ENCODE results near the gene TGOLN2. TPM values are rescaled to one million over a fixed set of nuclear protein-coding genes. Genes with fewer than 3 reads are reported as not detected.

Gene TGOLN2
- total and polyA plus RNA-seq, 2 of the 13 experiments (the other 11 are each of a cell fraction or from before 2014, with no cell fraction given) = 99.6 to 155 TPM

GRCh38 chr2:85354286-85355072 is 26.7 kb upstream of the TGOLN2 start, which contains the start of the genes ELMOD3 and RETSAT (continued):
- TF ChIP-seq CCAR2 (optimal IDR thresholded peaks at IDR 0.05; ENCODE audit: low read depth, low read length) = no peak
- TF ChIP-seq ZNF546 (CRISPR knock-in tag; conservative IDR thresholded peaks at IDR 0.05) = peak; percentile 86
- TF ChIP-seq ISL2 (CRISPR knock-in tag; IDR thresholded peaks at IDR 0.05) = peak; percentile 93
- TF ChIP-seq GLI4 (CRISPR knock-in tag; IDR thresholded peaks at IDR 0.05; ENCODE audit: borderline replicate concordance) = no peak; the same call in 1 of the 2 replicates
- peak; percentile 97 for TF ChIP-seq ZFY (CRISPR knock-in tag; IDR thresholded peaks at IDR 0.05)
- TF ChIP-seq ZNF280B (CRISPR knock-in tag; IDR thresholded peaks at IDR 0.05; ENCODE audit: borderline replicate concordance) = peak; percentile 63; the same call in 1 of the 2 replicates
- TF ChIP-seq ZNF224 (CRISPR knock-in tag; IDR thresholded peaks at IDR 0.05) = peak; percentile 68; the same call in 1 of the 2 replicates
- no peak for TF ChIP-seq MBD4 (IDR thresholded peaks at IDR 0.05; ENCODE audit: borderline replicate concordance, low read length)
- TF ChIP-seq HNF4G (IDR thresholded peaks at IDR 0.05; ENCODE audit: borderline replicate concordance, low read depth, low read length) = no peak
- 0 out of 2 replicates have a peak, but pooled peaks have one; percentile 11 for TF ChIP-seq HNF4G (CRISPR knock-in tag; IDR thresholded peaks at IDR 0.05; ENCODE audit: borderline replicate concordance, low read depth)
- TF ChIP-seq ZNF337 (CRISPR knock-in tag; IDR thresholded peaks at IDR 0.05; ENCODE audit: borderline replicate concordance, low read depth) = peak; percentile 97
- peak; percentile 64 for TF ChIP-seq MAX (IDR thresholded peaks at IDR 0.05)
- peak; percentile 100 for TF ChIP-seq ZNF788 (CRISPR knock-in tag; IDR thresholded peaks at IDR 0.05; ENCODE audit: borderline replicate concordance)
- peak; percentile 80; the same call in 1 of the 2 replicates for TF ChIP-seq ZNF569 (CRISPR knock-in tag; IDR thresholded peaks at IDR 0.05; ENCODE audit: borderline replicate concordance)
- TF ChIP-seq MIER3 (CRISPR knock-in tag; IDR thresholded peaks at IDR 0.05; ENCODE audit: borderline replicate concordance) = peak; percentile 98
- no peak for TF ChIP-seq TCF7L2 (IDR thresholded peaks at IDR 0.05; ENCODE audit: low read depth, low read length)
- TF ChIP-seq RFX3 (CRISPR knock-in tag; IDR thresholded peaks at IDR 0.05) = no peak; the same call in 1 of the 2 replicates
- no peak; the same call in 1 of the 2 replicates for TF ChIP-seq ZNF704 (CRISPR knock-in tag; IDR thresholded peaks at IDR 0.05; ENCODE audit: borderline replicate concordance)
- no peak for TF ChIP-seq BATF2 (CRISPR knock-in tag; IDR thresholded peaks at IDR 0.05)
- no peak for TF ChIP-seq SMC3 (IDR thresholded peaks at IDR 0.05; ENCODE audit: low read length)
- no peak for TF ChIP-seq ZNF652 (CRISPR knock-in tag; IDR thresholded peaks at IDR 0.05; ENCODE audit: borderline replicate concordance, low read depth)
- 0 out of 2 replicates have a peak, but pooled peaks have one; percentile 78 for TF ChIP-seq ZNF879 (CRISPR knock-in tag; IDR thresholded peaks at IDR 0.05)
- TF ChIP-seq MIER2 (CRISPR knock-in tag; IDR thresholded peaks at IDR 0.05) = peak; percentile 83
- TF ChIP-seq TFAP4 (IDR thresholded peaks at IDR 0.05; ENCODE audit: borderline replicate concordance, low read depth) = peak; percentile 77; the same call in 1 of the 2 replicates
- TF ChIP-seq ZBTB20 (CRISPR knock-in tag; IDR thresholded peaks at IDR 0.05; ENCODE audit: borderline replicate concordance, low read depth) = peak; percentile 59
- TF ChIP-seq KAT8 (CRISPR knock-in tag; IDR thresholded peaks at IDR 0.05) = peak; percentile 96
- TF ChIP-seq ERF (CRISPR knock-in tag; IDR thresholded peaks at IDR 0.05) = peak; percentile 94

Measured in HepG2 (cell line).